ENCODE measurements around the gene THRSP.
"Not testable (repeated sequence)": the region's sequence is repeated elsewhere in the genome, so short reads cannot be mapped to it uniquely, and the experiment has no call there.

Gene THRSP, protein sequence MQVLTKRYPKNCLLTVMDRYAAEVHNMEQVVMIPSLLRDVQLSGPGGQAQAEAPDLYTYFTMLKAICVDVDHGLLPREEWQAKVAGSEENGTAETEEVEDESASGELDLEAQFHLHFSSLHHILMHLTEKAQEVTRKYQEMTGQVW

GRCh38 chr11:78063440-78064181, at the start of gene THRSP:
Gene THRSP (plus strand): TSS chr11:78063861. CDS start chr11:78063882, 21 bp downstream.
- H3K27ac Mint-ChIP-seq = no peak within 1 kb of the TSS
- H3K4me1 Mint-ChIP-seq = no peaks in the 10 kb centered on the region
- H3K4me3 Mint-ChIP-seq = no peak within 1 kb of the TSS
- H3K36me3 Mint-ChIP-seq (ENCODE audit: low read depth) = peaks cover 24% of the 10 kb centered on the region
- H3K27me3 Mint-ChIP-seq (ENCODE audit: low read depth) = no peaks in the 10 kb centered on the region
- TF ChIP-seq CTCF (IDR thresholded peaks at IDR 0.05; ENCODE audit: unreplicated experiment in 3 of 3) = no peak
- H3K9me3 Mint-ChIP-seq = no peaks in the 10 kb centered on the region

- not testable (repeated sequence) for H3K9me3 Mint-ChIP-seq; H3K4me1 Mint-ChIP-seq; H3K27me3 Mint-ChIP-seq (ENCODE audit: low read depth); H3K36me3 Mint-ChIP-seq (ENCODE audit: low read depth); H3K27ac Mint-ChIP-seq; H3K4me3 Mint-ChIP-seq
Measured at GRCh38 chr11:78014937-78015520, 48.6 kb upstream of the THRSP start.

- H3K27ac Mint-ChIP-seq = no peak overlapping the region
- no peaks in the 10 kb centered on the region for H3K27me3 Mint-ChIP-seq (ENCODE audit: low read depth)
- no peak overlapping the region for H3K4me3 Mint-ChIP-seq
- H3K4me1 Mint-ChIP-seq = peaks cover 12% of the 10 kb centered on the region
- peaks cover 10% of the 10 kb centered on the region for H3K36me3 Mint-ChIP-seq (ENCODE audit: low read depth)
- H3K9me3 Mint-ChIP-seq = no peaks in the 10 kb centered on the region
- TF ChIP-seq CTCF (IDR thresholded peaks at IDR 0.05; ENCODE audit: unreplicated experiment in 3 of 3) = no peak
Measured at GRCh38 chr11:78015878-78016277, 47.8 kb upstream of the THRSP start.

GRCh38 chr11:78019808-78020207, 43.9 kb upstream of the THRSP start:
- TF ChIP-seq CTCF (IDR thresholded peaks at IDR 0.05; ENCODE audit: unreplicated experiment in 3 of 3) = no peak
- Mint-ChIP-seq H3K4me1 (peaks cover 27% of the 10 kb centered on the region), H3K27me3 (ENCODE audit: low read depth) (no peaks in the 10 kb centered on the region), H3K27ac (peak overlapping the region; percentile 69 to 92 (median 89)), H3K9me3 (no peaks in the 10 kb centered on the region), H3K4me3 (peak overlapping the region; percentile 3 to 24 (median 9)), H3K36me3 (ENCODE audit: low read depth) (peaks cover 10% of the 10 kb centered on the region)

GRCh38 chr11:78020246-78020645, 43.4 kb upstream of the THRSP start:
- no peak for TF ChIP-seq CTCF (IDR thresholded peaks at IDR 0.05; ENCODE audit: unreplicated experiment in 3 of 3)
- Mint-ChIP-seq H3K4me3 (peak overlapping the region; percentile 3 to 24 (median 9)), H3K9me3 (no peaks in the 10 kb centered on the region), H3K27ac (peak overlapping the region; percentile 69 to 92 (median 89)), H3K27me3 (ENCODE audit: low read depth) (no peaks in the 10 kb centered on the region), H3K36me3 (ENCODE audit: low read depth) (peaks cover 10% of the 10 kb centered on the region), H3K4me1 (peaks cover 27% of the 10 kb centered on the region)

- Mint-ChIP-seq H3K36me3 (ENCODE audit: low read depth) (no peaks in the 10 kb centered on the region), H3K4me1 (peaks cover 27% of the 10 kb centered on the region)
- TF ChIP-seq CTCF (IDR thresholded peaks at IDR 0.05; ENCODE audit: unreplicated experiment in 3 of 3) = no peak
Measured at GRCh38 chr11:78021611-78022010, 42.0 kb upstream of the THRSP start.

More at GRCh38 chr11:78021611-78022010, 42.0 kb upstream of the THRSP start:
- H3K4me3 Mint-ChIP-seq = peak overlapping the region; percentile 54 to 87 (median 60)
- peak overlapping the region; percentile 85 to 93 (median 92) for H3K27ac Mint-ChIP-seq
- H3K9me3 Mint-ChIP-seq = no peaks in the 10 kb centered on the region
- H3K27me3 Mint-ChIP-seq (ENCODE audit: low read depth) = no peaks in the 10 kb centered on the region

Measured in nephron (organoid).